GM21390 (cell line): ENCODE results near the gene ANKRD7.

Experiments
- ATAC-seq: cut with Tn5 transposase; IDR thresholded peaks from one replicate; pipeline ENCODE4 v1.9.1; 2021; ENCODE audit not compliant: unreplicated experiment

Gene ANKRD7, protein sequence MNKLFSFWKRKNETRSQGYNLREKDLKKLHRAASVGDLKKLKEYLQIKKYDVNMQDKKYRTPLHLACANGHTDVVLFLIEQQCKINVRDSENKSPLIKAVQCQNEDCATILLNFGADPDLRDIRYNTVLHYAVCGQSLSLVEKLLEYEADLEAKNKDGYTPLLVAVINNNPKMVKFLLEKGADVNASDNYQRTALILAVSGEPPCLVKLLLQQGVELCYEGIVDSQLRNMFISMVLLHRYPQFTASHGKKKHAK

DNA sequence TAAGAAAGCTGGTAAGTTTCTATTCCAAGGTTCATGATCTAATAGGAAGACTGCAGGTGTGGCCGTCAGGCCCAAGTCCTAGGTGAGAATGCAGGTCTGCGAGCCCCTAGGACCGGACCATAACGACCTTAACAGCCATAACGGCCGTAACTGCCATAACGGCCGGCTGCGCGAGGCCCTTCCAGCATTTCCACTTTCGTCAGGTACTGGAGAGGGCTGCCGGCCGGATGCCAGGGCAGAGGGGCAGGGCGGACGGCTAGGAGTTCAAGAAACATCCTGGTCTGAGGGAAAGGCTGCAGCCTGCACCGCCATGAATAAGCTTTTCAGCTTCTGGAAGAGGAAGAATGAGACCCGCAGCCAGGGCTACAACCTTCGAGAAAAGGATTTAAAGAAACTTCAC is at the start of gene ANKRD7:
Gene ANKRD7 (plus strand): TSS at position 184 of the 400 bp plus-strand sequence. CDS start 127 bp downstream, at position 311.
- ATAC-seq, result no peak

DNA sequence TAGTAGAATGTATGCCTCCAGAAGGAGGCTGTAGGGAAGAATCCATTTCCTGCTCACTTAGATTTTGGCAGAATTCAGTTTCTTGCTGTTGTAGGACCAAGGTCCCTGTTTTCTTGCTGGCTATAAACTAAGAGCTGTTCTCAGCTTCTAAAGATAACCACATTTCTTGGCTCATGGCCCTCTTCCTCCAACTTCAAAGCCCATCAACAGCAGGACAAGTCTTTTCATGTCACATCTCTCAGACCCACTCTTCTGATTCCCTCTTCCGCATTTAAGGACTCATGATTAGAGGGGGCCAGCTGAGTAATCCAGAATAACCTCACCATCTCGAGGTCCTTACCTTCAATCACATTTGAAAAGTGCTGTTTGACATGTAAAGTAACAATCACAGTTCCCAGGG is 48.8 kb upstream of the ANKRD7 start:
- ATAC-seq, result no peak

GRCh38 chr7:118179191-118179590 is 45.3 kb upstream of the ANKRD7 start:
- ATAC-seq, result no peak

GRCh38 chr7:118182593-118183427 is 41.7 kb upstream of the ANKRD7 start:
- ATAC-seq, result peak; percentile 2

DNA sequence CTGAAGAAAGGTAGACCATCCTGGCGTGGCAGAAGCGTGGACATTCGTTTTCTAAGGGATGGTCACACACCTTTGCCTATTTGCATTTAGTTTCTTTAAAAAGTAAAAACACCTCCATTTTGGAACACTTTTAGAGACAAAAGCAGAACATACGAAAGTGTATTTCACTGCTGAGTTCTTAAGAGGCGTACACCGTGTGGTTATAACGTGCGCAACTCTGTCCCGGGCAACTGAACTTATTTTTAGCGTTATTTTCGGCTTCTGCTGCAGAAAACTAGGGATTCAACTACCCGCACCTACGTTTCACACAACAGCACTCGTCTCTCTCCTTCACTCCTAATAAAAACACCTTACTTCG is 41.1 kb upstream of the ANKRD7 start:
- ATAC-seq, result peak; percentile 3

DNA sequence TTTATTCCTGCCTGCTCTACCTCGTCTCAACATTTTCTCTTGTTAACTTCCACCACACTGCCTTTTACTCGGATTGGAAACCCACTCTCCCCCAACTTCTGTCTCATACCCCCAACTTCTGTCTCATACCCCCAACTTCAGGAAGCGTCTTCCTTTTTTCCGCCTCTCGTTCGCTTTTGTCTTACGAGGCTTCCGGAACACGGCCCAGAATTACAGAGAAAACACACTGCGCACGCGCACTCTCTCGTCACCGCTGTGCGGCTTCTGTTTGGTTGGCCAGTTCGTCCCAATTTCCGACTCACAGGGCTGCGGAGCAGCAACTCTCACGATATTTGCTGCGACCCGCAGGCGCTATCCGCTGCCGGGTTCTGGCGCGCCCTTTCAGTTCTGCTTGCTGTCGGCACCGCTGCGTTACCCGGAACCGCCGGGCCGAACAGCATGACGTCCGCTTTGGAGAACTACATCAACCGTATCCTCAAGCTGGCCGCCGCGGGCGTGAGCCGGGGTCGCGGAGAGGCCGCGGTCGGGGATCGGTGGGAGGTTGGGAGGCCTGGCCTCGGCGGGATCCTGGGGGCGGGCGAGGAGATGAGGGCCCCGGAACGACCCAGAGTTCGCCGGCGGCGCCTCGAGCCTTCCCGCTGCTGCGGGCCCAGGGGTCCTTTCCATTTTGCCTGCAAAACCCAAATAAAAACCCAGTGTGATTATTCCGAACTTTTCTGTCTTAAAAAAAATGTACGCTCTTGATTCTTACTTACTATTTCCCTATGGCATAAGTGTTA is 40.5 kb upstream of the ANKRD7 start, which contains the start of gene LSM8:
Gene LSM8 (plus strand): TSS at position 379 of the 779 bp plus-strand sequence. CDS start 60 bp downstream, at position 439.
- peak; percentile 97 for ATAC-seq

- ATAC-seq, result no peak
Measured at GRCh38 chr7:118184565-118184940, 40.0 kb upstream of the ANKRD7 start.

DNA sequence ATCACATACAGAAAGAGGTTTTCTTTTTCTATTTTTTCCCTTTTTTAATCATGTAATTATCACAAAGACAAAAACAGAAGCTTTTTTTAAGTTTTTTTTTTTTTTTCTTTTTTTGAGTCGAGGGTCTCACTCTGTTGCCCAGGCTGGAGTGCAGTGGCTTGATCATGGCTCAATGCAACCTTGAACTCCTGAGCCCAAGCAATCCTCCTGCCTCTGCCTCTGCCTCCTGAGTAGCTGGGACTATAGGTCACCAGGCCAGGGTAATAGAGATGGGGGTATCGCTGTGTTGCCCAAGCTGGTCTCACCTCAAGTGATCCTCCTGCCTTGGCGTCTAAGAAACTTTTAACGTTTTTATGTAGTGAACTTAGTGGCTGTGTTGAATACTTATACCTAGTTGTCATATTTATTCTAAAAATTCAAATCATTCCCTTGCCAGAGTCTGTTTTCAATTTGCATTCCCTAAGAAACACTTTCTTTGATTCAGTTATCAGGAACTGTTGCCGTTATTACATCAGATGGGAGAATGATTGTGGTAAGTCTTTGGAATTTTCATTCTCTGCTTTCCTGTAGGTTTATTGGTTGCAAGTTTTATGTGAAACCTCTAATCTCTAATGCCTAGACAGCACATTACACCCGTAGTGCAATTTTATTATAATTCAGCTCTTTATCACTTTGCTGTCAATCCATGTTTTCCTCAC is 39.2 kb upstream of the ANKRD7 start:
- no peak for ATAC-seq

- ATAC-seq, result no peak
Measured at GRCh38 chr7:118186501-118186900, 38.0 kb upstream of the ANKRD7 start.

DNA sequence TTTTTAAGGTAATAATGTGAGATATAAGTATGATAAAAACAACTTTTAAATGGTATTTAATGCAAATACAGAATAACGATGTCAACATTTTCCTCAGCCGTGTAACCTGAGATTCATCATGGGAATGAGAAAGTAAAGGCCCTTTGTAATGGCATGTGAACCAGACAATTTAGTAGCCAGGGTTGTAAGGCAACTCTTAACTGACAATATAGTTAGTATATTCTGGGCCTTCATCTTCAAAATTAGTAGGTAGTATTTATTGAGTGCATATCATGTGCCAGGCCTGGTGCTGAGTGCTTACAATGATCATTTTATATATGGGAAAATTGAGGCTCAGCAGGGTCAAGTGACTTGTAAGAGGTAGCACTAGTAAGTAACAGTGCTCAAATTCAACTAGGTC is 29.9 kb upstream of the ANKRD7 start:
- no peak for ATAC-seq

GRCh38 chr7:118195837-118196474 is 28.5 kb upstream of the ANKRD7 start:
- ATAC-seq, result peak; percentile 83

- ATAC-seq, result no peak
Measured at GRCh38 chr7:118202061-118202460, 22.4 kb upstream of the ANKRD7 start.

DNA sequence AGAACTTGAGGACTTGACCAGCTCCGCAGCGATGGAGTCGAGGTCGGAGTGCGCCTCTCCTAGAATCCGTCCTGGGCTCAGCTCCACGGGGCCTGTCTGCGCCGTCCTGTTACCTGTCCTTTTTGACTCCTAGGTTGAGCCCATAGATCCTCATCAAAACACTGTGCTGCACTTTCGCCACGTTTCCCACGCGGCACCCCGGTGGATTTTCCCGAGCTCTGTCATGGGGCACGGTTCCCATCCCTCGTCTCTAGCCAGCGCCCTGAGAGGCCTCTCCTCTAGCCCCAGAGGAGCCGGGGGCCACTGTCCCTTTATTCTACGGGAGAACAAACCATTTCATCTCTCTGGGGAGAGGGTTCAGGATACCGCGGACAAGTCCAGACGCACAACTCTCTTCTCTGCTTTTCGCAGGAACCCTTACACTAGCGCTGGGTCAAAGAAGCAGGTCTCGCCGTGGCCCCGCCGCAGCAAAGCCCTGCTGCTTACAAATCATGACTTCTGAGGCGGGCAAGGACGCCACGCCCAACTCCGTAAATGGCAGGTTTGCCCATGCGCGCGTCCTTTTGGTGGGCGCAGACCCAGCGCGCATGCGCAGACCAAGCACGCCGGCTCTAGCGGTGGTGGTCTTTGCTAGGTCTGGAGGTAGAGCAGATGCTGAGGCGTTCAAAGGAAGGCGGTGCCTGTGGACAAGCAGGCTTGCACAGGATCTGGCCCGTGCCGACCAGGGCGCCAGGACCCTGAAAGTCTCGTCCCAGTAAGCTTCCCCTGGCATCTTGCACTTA is 10.3 kb upstream of the ANKRD7 start:
- peak; percentile 92 for ATAC-seq

GRCh38 chr7:118214833-118215182 is 9.7 kb upstream of the ANKRD7 start:
- peak; percentile 14 for ATAC-seq

- no peak for ATAC-seq
Measured at GRCh38 chr7:118217210-118217619, 7.3 kb upstream of the ANKRD7 start.

DNA sequence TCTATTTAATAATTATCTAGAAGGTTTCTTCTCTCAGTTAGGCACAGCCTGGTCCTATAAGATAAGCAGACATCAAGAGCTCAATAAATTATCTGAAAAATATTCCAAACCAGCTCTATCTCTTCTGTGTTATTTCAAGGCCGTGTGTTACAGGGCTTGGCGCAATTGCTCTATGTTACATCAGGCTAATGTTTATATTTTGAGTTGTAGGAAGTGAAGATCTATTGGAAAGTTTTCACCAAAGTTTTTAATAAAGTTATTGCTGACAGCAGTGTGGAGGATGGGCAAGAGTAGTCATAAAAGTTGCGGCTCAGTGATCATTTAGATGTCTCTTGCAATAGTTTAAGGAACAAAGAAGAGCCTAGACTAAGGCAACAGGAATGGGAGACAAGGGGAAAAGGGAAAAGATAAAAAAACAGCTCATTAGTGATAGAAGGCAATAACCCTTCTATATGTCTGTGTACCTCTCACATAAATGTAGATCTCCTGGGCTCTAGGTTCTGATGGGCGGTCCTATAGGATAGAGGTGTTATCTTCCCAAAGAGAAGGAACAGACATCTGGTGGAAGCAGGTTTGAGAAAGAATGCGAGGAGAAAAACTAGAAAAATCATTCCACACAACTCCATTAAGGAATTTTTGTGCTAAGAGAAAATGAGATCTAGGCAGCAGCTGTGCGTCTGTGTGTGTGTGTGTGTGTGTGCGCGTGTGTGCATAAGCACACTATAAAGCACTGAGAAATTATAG is 5.9 kb upstream of the ANKRD7 start:
- no peak for ATAC-seq

- no peak for ATAC-seq
Measured at GRCh38 chr7:118219157-118219512, 5.4 kb upstream of the ANKRD7 start.

GRCh38 chr7:118220583-118220982 is 3.9 kb upstream of the ANKRD7 start:
- no peak for ATAC-seq

DNA sequence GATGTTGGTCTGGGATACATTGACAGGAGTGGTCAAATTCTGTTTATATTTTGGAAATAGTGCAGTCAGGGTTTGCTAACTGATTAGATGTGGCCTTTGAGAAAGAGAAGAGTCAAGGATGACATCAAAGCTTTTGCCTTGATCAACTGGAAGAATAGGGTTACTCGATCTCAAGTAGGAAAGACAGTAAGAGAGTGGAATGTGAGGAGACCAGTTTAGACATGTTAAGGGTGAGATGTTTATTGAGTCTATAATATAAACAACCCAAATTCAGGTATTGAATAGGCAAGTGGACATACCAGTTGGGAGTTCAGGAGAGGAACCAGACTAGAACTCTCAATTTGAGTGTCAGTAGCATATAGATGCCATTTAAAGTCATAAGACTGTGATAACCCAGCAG is 1.9 kb upstream of the ANKRD7 start:
- no peak for ATAC-seq
